Kidney capillary endothelial cell (primary cell): ENCODE results near the gene DACH2.
"Not testable (repeated sequence)": the region's sequence is repeated elsewhere in the genome, so short reads cannot be mapped to it uniquely, and the experiment has no call there.

ENCODE experiments used
- DNase-seq: peaks from one replicate; pipeline ENCODE4 v3.0.0-alpha.2; 2018; ENCODE audit warnings: low spot score

DACH2 gene

DNA sequence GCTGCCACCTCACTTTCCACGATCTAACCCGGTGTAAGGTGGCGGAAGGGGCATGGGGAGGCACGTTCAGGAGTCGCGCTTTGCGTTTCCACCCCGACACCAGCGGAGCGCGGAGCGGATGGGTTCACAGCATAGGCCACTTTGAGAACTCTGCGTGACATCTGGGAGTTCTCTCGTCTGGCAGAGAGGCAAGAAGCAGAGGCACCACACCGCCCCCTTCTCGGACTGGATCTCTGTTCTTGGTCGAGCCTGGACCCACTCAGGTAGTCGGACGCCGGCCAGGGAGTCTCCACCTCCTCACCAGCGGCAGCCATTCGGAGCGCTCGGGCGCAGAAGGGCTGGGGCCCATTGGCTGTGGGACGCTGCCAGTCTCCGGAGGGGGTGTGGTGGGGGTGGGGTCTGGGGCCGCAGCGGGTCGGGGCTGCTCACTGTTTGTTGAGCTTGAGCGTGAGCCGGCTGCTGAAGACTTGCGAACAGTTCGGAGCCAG is at the start of gene DACH2:
Gene DACH2 (plus strand): TSS at position 428 of the 488 bp plus-strand sequence.
- peak; percentile 41 for DNase-seq

DNA sequence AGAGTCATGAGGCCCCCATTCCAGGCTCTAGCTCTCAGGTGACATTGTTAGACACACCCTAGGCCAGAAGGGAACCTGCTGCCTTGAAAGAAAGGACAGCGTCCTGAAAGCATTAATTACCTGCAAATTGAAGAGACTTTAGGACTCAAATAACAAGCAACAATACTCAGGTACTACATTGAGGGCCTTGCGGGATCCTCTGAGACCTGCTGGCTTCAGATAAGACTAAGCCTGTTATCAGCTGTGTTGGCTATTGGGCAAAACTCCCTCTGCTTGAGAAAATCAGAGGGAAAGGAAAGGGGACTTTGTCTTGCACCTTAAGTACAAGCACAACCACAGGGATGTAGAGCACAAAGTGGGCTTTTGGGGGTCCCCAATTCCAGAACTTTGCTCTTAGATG is 45.9 kb upstream of the DACH2 start:
- DNase-seq, result no peak

DNA sequence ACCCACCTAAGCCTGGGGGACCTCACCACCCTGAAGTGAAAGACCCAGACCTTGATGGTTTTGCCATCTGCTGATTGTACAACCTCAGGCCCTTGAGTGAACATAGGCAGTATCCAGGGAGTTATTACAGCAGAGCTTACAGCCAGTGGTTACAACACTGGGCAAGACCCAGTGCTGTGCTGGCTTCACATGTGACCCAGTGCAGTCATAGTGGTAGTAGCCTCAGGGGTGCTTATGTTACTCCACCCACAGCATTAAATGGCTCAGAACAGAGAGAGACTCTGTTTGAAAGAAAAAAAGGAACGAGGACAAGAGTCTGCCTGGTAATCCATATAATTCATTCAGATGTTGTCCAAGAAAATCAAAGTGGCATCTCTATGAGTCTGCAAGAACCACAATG is 45.2 kb upstream of the DACH2 start:
- no peak for DNase-seq

DNA sequence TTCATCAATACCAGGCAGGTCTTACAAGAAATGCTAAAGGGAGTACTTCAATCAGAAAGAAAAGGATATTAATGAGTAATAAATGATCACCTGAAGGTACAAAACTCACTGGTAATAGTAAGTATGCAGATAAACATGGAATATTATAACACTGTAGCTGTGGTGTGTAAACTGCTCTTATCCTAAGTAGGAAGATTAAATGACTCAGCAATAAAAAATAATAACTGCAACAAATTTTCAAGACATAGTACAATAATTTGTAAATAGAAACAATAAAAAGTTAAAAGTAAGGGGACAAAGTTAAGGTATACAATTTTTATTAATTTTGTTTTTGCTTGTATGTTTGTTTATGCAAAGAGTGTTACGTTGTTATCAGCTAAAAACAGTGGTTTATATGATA is 43.7 kb upstream of the DACH2 start:
- no peak for DNase-seq

DNA sequence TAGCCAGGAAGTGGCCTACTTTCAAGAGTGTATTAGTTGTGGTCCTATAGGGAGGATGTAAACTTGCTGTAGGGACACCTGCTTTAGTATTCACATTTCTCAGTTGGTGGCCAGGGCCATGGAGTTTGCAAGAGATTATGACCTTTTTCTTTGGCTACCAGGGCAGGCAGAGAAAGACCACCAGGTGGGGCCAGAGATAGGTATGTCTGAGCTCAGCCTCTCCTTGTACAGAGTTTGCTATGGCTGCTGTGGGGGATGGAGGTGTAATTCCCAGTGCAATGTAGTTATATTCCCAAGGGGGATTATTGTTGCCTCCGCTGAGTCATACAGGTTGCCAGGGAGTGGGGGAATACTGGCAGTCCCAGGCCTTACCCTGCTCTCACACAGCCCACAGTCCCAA is 26.3 kb upstream of the DACH2 start:
- no peak for DNase-seq

DNA sequence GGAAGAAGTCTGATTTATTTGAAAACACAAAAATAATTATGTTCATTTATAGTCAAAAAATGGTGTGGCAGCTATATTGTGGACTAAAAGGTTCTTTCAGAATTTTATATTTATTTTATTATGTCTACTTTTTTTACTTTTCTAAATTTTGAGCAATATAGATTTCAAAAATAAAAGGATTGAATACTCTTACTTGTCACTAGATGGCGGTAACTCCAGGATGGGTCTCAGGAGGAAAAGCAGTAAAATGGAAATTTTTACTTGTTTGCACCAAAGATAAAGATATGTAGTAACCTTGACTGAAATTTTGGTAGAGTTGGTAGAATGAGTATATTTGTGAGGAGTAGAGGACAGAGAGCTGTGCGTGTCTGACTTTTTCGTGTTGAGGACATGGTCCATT is 14.5 kb upstream of the DACH2 start:
- peak; percentile 4 for DNase-seq

DNA sequence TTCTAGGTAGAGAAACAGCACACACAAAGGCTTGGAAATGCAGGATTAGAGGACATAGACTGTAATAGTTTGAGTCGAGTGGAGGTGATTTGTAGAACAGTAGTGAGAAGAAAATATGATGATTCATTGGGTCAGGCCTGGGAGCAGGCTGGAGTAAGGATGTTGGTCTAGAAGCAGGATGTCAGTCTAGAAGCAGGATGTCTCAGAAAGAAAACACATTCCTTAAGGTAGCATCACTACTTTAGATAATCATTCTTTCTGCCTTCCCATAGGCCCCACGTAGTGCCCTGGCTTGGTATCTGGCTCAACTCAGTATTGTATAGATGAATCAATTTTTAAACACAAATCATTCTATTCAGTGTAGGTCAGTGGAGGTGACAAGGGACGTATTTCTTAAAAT is 11.2 kb upstream of the DACH2 start:
- peak; percentile 0 for DNase-seq

DNA sequence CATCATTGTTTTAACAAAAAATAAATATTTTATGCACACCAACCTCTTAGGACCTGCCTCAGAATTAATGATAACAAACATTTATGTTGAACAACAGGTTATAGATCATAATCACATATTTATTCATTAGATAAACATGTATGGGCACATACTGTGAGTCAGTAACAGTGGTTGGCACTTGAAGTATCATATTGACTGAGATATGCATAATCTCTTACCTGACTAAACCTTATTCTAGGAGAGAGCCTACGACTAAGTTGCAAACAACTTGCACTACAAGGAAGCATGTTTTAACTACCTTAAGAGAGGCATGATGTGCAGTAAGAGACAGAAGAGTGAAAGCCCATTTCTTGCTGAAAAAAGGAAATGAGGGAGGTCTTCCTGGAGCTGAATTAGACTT is 6.5 kb upstream of the DACH2 start:
- DNase-seq, result no peak

DNA sequence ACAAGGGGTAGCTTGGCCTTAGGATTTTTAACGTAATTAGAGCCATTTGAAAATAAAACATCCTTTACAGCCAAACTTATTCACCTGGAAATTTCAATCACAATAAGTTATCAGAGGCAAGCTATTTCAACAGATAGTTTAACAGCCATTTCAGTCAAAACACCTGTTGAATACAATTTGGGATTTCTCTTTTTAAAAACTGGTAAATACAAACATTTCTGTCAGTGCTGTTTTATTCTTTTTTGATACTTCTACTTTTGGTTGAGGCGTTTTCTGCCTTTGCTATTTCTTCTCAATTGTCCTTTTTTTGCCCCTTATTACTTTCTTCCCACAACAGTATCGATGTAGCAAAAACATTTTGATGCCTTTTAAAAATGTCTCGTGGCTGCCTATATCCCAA is 2.1 kb upstream of the DACH2 start:
- DNase-seq, result no peak

DNA sequence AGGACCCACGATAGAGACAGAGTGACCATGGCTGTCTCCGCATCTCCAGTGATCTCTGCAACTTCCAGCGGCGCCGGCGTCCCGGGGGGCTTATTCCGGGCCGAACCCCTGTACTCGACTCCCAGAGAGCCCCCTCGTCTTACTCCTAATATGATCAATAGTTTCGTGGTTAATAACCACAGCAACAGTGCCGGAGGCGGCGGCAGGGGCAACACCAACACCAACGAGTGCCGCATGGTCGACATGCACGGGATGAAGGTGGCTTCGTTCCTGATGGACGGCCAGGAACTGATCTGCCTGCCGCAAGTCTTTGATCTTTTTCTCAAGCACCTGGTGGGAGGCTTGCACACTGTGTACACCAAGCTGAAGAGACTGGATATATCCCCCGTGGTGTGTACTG is 343 bp downstream of the DACH2 start:
- DNase-seq, result no peak

DNA sequence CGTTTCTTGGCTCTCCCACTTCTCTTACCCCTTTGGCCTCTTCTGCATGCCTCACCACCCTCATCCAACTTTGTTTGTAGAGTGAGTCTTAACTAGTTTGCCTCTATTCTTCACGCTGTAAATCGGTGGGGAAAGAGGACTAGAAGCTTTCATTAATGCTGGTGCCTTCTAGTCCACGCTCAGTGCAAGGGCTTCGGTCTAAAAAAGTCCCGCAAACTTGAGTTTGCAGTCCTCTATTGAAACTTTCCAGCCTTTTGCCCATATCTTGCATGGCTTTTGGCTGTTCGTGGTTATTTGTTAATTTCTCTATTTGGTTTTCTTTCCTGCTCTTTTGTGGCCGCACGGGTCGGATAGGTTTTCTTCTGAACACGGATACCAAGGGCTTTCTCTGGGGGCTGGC is 868 bp downstream of the DACH2 start:
- DNase-seq, result no peak

DNA sequence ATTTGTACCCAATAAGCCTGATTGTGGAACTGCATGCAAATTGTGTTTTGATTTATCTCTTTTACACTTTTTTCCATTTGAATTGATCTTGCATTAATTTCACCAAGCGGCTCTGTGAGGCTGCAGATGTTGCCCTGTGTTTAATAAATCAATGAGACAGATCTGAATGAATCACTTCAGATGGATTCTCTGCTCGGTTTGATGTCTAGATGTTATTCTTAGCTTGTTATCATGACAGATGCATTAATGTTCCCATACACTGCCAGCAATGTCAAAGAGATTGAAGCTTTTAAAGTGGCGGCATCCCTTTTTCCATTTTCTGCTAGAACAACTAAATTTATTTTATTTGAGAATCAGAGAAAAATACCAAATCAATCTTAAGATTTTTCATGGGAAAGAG is 6.3 kb downstream of the DACH2 start:
- no peak for DNase-seq

DNA sequence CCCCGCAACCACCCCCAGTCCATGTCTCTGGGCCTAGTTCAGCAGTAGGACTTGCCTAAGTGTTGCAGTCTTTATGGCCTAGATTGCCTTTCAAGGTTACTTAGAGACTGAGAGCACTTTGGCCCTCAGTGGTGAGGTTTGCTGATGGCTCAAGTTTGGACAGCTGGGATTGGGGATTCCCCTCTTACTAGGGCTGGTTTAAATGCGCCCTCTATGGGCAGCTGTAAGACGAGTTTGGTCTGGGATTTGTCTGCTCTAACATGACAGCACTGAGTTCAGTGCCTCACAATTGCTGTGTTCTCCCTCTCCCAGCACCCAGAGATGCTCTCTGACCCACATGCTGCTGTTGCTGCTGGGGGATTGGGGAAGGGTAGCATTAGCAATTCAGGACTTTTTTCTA is 23.1 kb downstream of the DACH2 start:
- DNase-seq, result peak; percentile 2

DNA sequence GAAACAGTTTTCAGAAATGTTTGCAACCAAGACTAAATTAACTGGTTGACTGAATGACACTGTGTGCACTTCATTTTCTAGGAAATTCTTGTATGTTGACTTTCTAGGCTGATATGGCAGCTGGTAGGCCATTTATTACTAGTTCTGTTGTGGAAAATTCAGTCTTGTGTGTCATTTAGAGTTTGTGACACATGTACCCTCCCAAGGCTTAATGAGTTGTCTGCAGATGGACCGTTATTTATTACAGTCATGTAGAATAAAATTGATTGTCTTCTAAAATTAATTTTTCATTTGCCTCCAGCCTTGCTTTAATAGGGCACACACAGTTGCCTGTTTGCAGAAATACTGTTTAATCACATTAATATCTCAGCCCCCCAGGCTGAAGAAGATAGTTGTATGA is 30.7 kb downstream of the DACH2 start:
- DNase-seq, result no peak

DNA sequence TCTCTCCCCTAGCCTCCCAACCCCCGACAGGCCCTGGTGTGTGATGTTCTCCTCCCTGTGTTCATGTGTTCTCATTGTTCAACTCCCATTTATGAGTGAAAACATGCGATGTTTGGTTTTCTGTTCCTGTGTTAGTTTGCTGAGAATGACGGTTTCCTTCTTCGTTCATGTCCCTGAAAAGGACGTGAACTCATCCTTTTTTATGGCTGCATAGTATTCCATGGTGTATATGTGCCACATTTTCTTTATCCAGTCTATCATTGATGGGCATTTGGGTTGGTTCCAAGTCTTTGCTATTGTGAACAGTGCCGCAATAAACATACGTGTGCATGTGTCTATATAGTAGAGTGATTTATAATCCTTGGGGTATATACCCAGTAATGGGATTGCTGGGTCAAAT is 33.1 kb downstream of the DACH2 start:
- DNase-seq, result not testable (repeated sequence)

DNA sequence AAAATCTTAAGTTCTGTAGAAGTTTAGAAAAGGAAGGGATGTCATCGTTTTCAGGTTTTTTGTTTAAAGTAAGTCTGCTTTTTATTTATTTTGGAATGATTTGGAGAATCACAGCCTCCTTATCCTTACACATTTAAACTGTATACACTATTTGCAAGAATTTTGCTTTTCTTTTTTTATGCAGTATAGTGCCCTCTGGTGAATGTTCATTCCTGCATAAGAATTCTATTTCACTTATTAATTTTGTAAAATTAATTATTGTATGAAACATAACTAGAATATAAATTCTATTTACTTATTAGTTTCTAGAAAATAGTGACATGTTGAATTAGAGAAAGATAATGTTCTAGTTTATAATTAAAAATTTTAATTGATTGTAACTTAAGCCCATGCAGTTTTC is 44.6 kb downstream of the DACH2 start:
- no peak for DNase-seq

DNA sequence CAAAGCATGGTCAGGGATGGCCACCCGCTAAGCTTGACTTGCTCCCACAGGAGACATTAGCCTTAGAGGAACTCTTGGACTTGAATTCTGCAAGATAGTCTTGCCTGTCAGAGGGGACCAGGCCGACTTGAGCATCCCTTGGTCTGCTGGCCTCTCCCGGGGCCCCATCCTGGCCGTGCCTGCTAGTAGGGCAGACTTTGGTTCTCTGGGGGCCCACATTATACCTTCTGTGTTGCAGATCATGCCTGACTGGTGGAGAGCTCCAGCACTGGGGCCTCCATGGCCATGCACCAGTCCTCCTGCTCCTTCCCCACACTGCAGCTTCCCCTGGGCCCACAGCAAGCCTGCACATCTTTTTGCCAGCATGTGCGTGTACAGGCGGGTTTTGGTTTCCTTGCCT is 46.5 kb downstream of the DACH2 start:
- DNase-seq, result no peak

DNA sequence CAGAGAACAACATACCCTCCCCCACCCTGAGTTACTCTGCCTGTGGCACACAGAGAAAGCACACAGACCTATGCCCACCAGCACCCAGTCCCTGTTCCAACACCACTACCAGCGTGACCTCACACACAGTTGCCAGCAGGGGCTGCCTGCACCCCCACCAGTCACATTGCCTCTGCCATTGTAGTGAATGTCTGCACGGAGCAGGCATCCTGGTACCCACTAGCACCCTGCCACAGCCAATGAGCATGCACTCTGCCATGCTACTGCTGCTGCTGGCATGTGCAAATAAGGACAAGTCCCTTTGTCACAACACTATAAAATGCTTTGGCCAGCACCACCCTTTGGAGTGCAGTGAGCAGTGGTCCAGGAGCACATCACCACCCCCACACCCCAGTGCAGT is 47.1 kb downstream of the DACH2 start:
- no peak for DNase-seq

DNA sequence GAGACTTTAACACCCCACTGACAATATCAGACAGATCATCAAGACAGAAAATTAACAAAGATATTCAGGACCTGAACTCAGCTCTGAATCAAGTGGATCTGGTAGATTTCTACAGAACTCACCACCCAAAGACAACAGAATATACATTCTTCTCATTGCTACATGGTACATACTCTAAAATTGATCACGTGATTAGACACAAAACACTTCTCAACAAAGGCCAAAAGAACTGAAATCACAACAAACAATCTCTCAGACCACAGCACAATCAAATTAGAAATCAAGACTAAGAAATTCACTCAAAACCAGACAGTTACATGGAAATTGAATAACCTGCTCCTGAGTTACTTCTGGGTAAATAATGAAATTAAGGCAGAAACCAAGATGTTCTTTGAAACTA is 49.6 kb downstream of the DACH2 start:
- no peak for DNase-seq

DNA sequence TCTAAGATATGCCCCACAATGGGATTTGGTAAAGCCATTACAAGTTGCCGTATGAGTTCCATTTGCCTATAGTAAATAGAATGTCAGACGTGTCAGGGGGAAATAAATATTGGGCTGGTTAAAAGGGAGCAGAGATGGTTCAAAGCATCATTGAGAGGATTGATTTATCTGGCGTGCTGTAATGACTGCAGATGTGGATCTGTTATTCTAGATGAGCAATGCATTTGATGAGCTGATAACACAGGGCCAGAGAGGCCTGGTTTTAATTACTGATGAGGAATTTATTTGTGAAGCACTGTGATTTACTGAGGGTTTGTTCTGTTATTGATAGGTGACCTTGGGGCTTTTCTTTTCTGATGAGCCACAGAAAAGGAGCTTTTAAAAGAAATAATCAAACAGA is 62.5 kb downstream of the DACH2 start:
- DNase-seq, result no peak

DNA sequence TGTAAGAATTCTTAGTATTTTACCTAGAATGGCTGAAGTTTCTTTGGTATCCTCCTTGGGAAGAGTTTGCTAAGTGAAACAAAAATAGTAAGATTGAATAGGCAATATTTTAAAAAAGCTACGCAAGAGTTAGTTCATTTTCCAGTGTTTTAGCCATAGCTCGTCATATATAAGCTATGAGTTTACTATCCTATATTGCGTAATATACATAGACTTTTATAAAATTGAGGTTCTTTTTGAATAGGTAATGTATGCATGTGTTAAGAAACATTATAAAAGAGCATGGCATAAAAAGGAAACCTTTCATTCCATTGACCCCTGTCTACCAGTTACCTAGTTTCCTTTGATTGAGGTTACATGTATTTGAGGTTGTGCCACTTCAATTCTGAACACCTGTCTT is 67.0 kb downstream of the DACH2 start:
- no peak for DNase-seq

DNA sequence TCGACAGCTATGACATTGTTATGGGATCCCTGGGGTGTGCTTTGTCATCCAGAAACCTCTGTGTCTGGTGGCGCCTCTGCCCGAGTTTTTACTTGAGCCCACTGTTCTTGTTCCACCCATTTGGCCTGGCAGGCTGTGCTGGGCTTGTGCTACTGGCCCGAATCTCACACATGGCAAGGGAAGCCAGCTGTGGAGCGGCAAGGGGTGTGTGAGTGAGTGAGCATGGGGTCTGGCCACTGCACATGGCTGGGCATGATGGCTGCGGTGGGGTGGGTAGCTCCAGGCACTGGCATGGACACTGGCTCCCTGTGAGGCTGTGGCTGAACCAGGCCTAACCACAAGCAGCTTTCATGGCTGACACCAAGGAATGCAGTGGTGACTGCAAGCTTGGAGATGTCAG is 89.2 kb downstream of the DACH2 start:
- DNase-seq, result no peak

DNA sequence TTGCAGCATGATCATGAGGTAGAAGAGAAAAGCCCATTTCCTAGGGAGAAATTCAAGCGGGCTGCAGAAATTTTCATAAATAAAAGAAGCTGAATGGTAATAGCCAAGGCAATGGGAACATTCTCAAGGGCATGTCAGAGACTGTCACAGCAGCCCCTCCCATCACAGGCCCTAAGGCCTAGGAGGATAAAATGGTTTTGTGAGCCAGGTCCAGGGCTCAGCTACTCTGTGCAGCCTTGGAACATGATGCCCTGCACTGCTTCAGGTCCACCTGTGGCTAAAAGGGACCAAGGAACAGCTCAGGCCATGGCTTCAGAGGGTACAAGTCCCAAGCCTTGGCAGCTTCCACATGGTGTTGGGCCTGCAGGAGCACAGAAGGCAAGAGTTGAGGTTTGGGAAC is 93.3 kb downstream of the DACH2 start:
- DNase-seq, result no peak

DNA sequence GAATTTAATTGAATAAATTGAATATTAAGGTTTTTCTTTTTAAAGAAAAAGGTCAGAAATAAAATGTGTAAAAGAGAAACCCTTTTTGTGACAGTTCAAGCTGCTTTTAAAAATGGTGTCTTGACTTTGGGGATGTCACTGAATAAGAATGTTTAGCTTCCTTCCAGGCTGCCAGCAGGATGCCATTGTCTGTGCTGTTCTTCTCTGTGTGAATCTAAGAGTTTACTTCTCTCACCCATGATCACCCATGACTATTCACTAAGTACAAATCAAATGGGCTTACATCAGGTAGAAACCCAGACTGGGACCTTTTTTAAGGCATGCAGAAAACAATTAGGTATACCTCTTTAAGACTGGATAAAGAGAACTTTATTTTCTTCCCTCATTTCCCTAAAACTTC is 115.3 kb downstream of the DACH2 start:
- DNase-seq, result no peak

DNA sequence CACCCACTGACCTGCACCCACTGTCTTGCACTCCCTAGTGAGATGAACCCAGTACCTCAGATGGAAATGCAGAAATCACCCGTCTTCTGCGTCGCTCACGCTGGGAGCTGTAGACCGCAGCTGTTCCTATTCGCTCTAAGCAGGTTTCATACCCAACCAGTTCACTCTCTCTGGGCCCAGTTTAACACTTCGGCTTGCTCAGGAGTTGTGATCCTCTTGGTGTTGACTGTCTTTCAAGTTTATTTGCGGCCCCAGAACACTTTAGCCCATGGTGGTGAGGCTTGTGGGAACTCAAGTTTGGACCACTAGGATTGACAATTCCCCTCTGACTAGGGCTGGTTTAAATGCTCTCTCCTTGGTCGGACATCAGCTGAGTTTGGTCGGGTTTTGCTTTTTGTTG is 147.0 kb downstream of the DACH2 start:
- DNase-seq, result no peak
